Fibroblast of lung (primary cell): ENCODE data around the gene KIR3DL3. TPM values are rescaled to one million over a fixed set of nuclear protein-coding genes. Genes with fewer than 3 reads are reported as not detected.
"Not testable (repeated sequence)": the region's sequence is repeated elsewhere in the genome, so short reads cannot be mapped to it uniquely, and the experiment has no call there.

ENCODE experiments used
- DNase-seq, 2 donors: peaks; one replicate each; pipeline versions ENCODE4 v3.0.0 to v3.0.0-alpha.2; 2010; ENCODE audit warnings: low read depth in 2 of 2
- H2AFZ ChIP-seq: 2 replicates; pipeline ENCODE4 v1.5.1; 2012; ENCODE audit warnings: low read length, control low read depth, inconsistent platforms
- H3K27ac ChIP-seq: 2 replicates; pipeline ENCODE4 v1.5.1; 2011; ENCODE audit warnings: low read length, control low read depth; ENCODE audit not compliant: insufficient read depth
- H3K27me3 ChIP-seq: 2 replicates; pipeline ENCODE4 v1.5.1; 2011; ENCODE audit warnings: mild to moderate bottlenecking, low read length; ENCODE audit not compliant: control insufficient read depth, insufficient read depth
- H3K36me3 ChIP-seq: 2 replicates; pipeline ENCODE4 v1.5.1; 2011; ENCODE audit warnings: low read length; ENCODE audit not compliant: control insufficient read depth, insufficient read depth
- H3K4me1 ChIP-seq: 2 replicates; pipeline ENCODE4 v1.5.1; 2011; ENCODE audit warnings: low read length; ENCODE audit not compliant: control insufficient read depth, insufficient read depth; ENCODE audit errors: extremely low read depth
- H3K4me2 ChIP-seq: 2 replicates; pipeline ENCODE4 v1.5.1; 2011; ENCODE audit warnings: low read length, control low read depth; ENCODE audit not compliant: insufficient read depth; ENCODE audit errors: extremely low read depth
- H3K4me3 ChIP-seq, 4 experiments: fragments of 200-600 bp in 1 of 4; sonication (generic) in 1 of 4; replicated peaks in 1 of 4; 2 replicates each; pipeline ENCODE4 v1.5.1; 2011 to 2016; ENCODE audit warnings: low read length in 4 of 4, low read depth in 3 of 4, mild to moderate bottlenecking in 3 of 4, control low read depth in 2 of 4, inconsistent platforms in 1 of 4, mixed read lengths in 1 of 4; ENCODE audit not compliant: insufficient read depth in 1 of 4; ENCODE audit errors: control extremely low read depth in 1 of 4
- H3K79me2 ChIP-seq: 2 replicates; pipeline ENCODE4 v1.5.1; 2012; ENCODE audit warnings: mild to moderate bottlenecking, low read length, inconsistent platforms; ENCODE audit not compliant: control insufficient read depth, insufficient read depth
- H3K9ac ChIP-seq: 2 replicates; pipeline ENCODE4 v1.5.1; 2011; ENCODE audit warnings: mild to moderate bottlenecking, low read length, control low read depth; ENCODE audit not compliant: insufficient read depth
- H3K9me3 ChIP-seq: 2 replicates; pipeline ENCODE4 v1.5.1; 2012; ENCODE audit warnings: low read depth, low read length; ENCODE audit not compliant: control insufficient read depth, insufficient read depth
- H4K20me1 ChIP-seq: 2 replicates; pipeline ENCODE4 v1.5.1; 2011; ENCODE audit warnings: low read length; ENCODE audit not compliant: control insufficient read depth, insufficient read depth; ENCODE audit errors: extremely low read depth
- CTCF ChIP-seq, 2 donors: IDR thresholded peaks in 1 of 2; conservative IDR thresholded peaks in 1 of 2; 1 replicate in 1 of 2; 2 replicates in 1 of 2; pipeline ENCODE4 v1.5.1; 2011 to 2012; ENCODE audit warnings: low read length in 2 of 2, control low read depth in 1 of 2, inconsistent platforms in 1 of 2, low read depth in 1 of 2, mild to moderate bottlenecking in 1 of 2
- EZH2 ChIP-seq: IDR thresholded peaks from 2 replicates; pipeline ENCODE4 v1.5.1; 2012; ENCODE audit warnings: low read length, control low read depth, mild to moderate bottlenecking; ENCODE audit errors: missing control alignments
- polyA plus RNA-seq, 2 donors: library from polyadenylated mRNA; depleted of rRNA in 1 of 2; stranded (reverse) in 1 of 2; unstranded in 1 of 2; fragments of >200 nt; gene quantifications; 2 replicates each; pipeline ENCODE4 v1.2.1, GENCODE V29; 2011 to 2012; ENCODE audit warnings: missing spikeins in 1 of 2
- total RNA-seq: library from RNA; depleted of rRNA; stranded (reverse); fragments of >200 nt; gene quantifications from 2 replicates; pipeline ENCODE4 v1.2.1, GENCODE V29; 2014

KIR3DL3 gene
- total and polyA plus RNA-seq, 2 donors (not counting 1 experiment from before 2014, with no cell fraction given), result not detected

- Histone ChIP-seq H3K79me2 (no peaks in the 10 kb centered on the region), H3K27me3 (no peaks in the 10 kb centered on the region)
- TF ChIP-seq CTCF (conservative IDR thresholded peaks at IDR 0.05 in 1 of 2, IDR thresholded peaks at IDR 0.05 in 1 of 2; ENCODE audit: low read depth in 1 of 2, low read length in 2 of 2) (no peak), EZH2 (no peak)
Measured at GRCh38 chr19:54738715-54739114, 14.5 kb downstream of the KIR3DL3 start.

GRCh38 chr19:54739587-54740497, 15.6 kb downstream of the KIR3DL3 start:
- H3K4me3 ChIP-seq, result no peak overlapping the region
- DNase-seq, result no peak
- H3K36me3 ChIP-seq, result no peaks in the 10 kb centered on the region
- H4K20me1 ChIP-seq, result no peaks in the 10 kb centered on the region
- H3K4me1 ChIP-seq, result no peaks in the 10 kb centered on the region
- no peaks in the 10 kb centered on the region for H3K9me3 ChIP-seq
- no peak overlapping the region for H3K27ac ChIP-seq
- no peaks in the 10 kb centered on the region for H3K79me2 ChIP-seq
- H3K27me3 ChIP-seq, result no peaks in the 10 kb centered on the region
- H2AFZ ChIP-seq, result no peak overlapping the region
- no peak for TF ChIP-seq CTCF (conservative IDR thresholded peaks at IDR 0.05 in 1 of 2, IDR thresholded peaks at IDR 0.05 in 1 of 2; ENCODE audit: low read depth in 1 of 2, low read length in 2 of 2)
- TF ChIP-seq EZH2, result no peak
- H3K9ac ChIP-seq, result no peak overlapping the region
- H3K4me2 ChIP-seq, result no peak overlapping the region

More at GRCh38 chr19:54738715-54739114, 14.5 kb downstream of the KIR3DL3 start:
- no peak overlapping the region for H2AFZ ChIP-seq
- no peak for DNase-seq
- H3K4me2 ChIP-seq, result no peak overlapping the region
- no peak overlapping the region for H3K9ac ChIP-seq
- H3K9me3 ChIP-seq, result no peaks in the 10 kb centered on the region
- H3K4me1 ChIP-seq, result no peaks in the 10 kb centered on the region
- no peaks in the 10 kb centered on the region for H4K20me1 ChIP-seq
- H3K27ac ChIP-seq, result no peak overlapping the region
- H3K36me3 ChIP-seq, result no peaks in the 10 kb centered on the region
- no peak overlapping the region for H3K4me3 ChIP-seq

DNA sequence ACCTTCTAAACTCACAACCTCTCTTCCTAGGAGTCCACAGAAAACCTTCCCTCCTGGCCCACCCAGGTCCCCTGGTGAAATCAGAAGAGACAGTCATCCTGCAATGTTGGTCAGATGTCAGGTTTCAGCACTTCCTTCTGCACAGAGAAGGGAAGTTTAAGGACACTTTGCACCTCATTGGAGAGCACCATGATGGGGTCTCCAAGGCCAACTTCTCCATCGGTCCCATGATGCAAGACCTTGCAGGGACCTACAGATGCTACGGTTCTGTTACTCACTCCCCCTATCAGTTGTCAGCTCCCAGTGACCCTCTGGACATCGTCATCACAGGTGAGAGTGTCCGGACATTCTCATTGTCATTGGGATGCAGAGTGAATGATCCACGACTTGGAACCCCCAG, 17.7 kb downstream of the KIR3DL3 start:
- H3K36me3 ChIP-seq, H3K79me2 ChIP-seq, H3K27ac ChIP-seq: not testable (repeated sequence)

GRCh38 chr19:54744080-54744479, 19.8 kb downstream of the KIR3DL3 start:
- not testable (repeated sequence) for H4K20me1 ChIP-seq, H3K9me3 ChIP-seq, H3K4me1 ChIP-seq, H3K4me2 ChIP-seq, H3K27me3 ChIP-seq, H3K27ac ChIP-seq, H2AFZ ChIP-seq, H3K9ac ChIP-seq, H3K36me3 ChIP-seq, DNase-seq, H3K4me3 ChIP-seq, H3K79me2 ChIP-seq

More for the DNA sequence above, 17.7 kb downstream of the KIR3DL3 start:
- not testable (repeated sequence) for H4K20me1 ChIP-seq, H3K9ac ChIP-seq, H2AFZ ChIP-seq, H3K27me3 ChIP-seq, H3K4me2 ChIP-seq, H3K4me1 ChIP-seq, H3K9me3 ChIP-seq, DNase-seq, H3K4me3 ChIP-seq

DNA sequence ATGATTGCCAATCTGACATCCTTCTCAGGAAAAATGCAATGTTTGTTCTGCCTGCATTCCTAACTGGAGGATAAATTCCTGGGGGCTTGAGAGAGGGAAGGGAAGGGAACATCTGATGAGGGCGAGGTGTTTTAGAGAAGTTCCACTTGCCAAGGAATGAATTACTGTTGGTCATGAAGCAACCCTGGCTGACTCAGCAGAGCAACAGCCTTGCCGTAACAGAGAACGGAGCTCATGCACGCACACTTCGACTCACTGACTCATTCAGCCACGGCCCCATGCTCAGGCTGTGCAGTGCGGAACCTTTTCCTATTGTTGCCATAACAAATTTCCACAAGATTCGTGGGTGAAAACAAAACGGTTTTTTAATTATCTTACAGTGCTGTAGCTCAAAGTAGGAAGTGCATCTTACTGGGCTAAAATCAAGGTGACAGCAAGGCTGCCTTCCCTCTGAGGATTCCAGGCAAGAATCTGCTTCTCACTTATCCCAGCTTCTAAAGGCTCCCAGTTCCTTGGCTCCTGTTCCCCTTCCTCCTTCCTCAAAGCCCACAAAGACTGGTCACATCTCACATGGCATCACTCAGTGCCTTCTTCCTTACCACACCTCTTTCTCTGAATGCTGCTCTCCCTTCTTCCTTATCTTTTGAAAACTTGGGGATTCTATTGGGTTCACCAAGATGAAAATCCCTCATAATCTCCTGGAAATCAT, 23.5 kb downstream of the KIR3DL3 start:
- not testable (repeated sequence) for H3K36me3 ChIP-seq, H3K79me2 ChIP-seq, H3K4me3 ChIP-seq, H3K27me3 ChIP-seq, H3K9me3 ChIP-seq, H3K27ac ChIP-seq, H3K4me2 ChIP-seq, H3K9ac ChIP-seq, H3K4me1 ChIP-seq, H2AFZ ChIP-seq, DNase-seq, H4K20me1 ChIP-seq
